H9 (cell line): ENCODE data around the gene UGT1A6. TPM values are rescaled to one million over a fixed set of nuclear protein-coding genes. Genes with fewer than 3 reads are reported as not detected.

ENCODE experiments used
- DNase-seq: peaks from one replicate; pipeline ENCODE4 v3.0.0-alpha.2; 2017
- H2AFZ ChIP-seq: one replicate; pipeline ENCODE4 v1.6.1; 2013; ENCODE audit warnings: mild to moderate bottlenecking, low read length, control low read depth, moderate library complexity
- H2AK5ac ChIP-seq: 2 replicates; pipeline ENCODE4 v1.6.1; 2013; ENCODE audit warnings: low read length, control low read depth, mixed read lengths; ENCODE audit not compliant: insufficient read length
- H2BK120ac ChIP-seq: one replicate; pipeline ENCODE4 v1.6.1; 2013; ENCODE audit warnings: low read depth, mild to moderate bottlenecking, low read length, control low read depth, inconsistent platforms; ENCODE audit not compliant: poor library complexity, severe bottlenecking
- H2BK12ac ChIP-seq: 2 replicates; pipeline ENCODE4 v1.6.1; 2013; ENCODE audit warnings: low read length, control low read depth, mixed read lengths, low read depth; ENCODE audit not compliant: insufficient read length
- H2BK15ac ChIP-seq: 2 replicates; pipeline ENCODE4 v1.6.1; 2013; ENCODE audit warnings: low read depth, low read length, control low read depth
- H2BK20ac ChIP-seq: one replicate; pipeline ENCODE4 v1.6.1; 2013; ENCODE audit warnings: low read depth, mild to moderate bottlenecking, low read length, control low read depth, inconsistent platforms; ENCODE audit not compliant: poor library complexity, severe bottlenecking
- H2BK5ac ChIP-seq: 2 replicates; pipeline ENCODE4 v1.6.1; 2013; ENCODE audit warnings: low read length, control low read depth, mixed read lengths; ENCODE audit not compliant: insufficient read length
- H3K14ac ChIP-seq: 2 replicates; pipeline ENCODE4 v1.6.1; 2013; ENCODE audit warnings: low read length, control low read depth; ENCODE audit not compliant: insufficient read depth
- H3K18ac ChIP-seq: 2 replicates; pipeline ENCODE4 v1.6.1; 2013; ENCODE audit warnings: low read depth, mild to moderate bottlenecking, mixed read lengths, low read length, control low read depth; ENCODE audit not compliant: insufficient read length
- H3K23ac ChIP-seq: 2 replicates; pipeline ENCODE4 v1.6.1; 2013; ENCODE audit warnings: low read length, control low read depth, mixed read lengths, low read depth; ENCODE audit not compliant: insufficient read length
- H3K23me2 ChIP-seq: 2 replicates; pipeline ENCODE4 v1.6.1; 2013; ENCODE audit warnings: low read depth, mild to moderate bottlenecking, mixed read lengths, low read length, control low read depth; ENCODE audit not compliant: insufficient read length, poor library complexity, severe bottlenecking
- H3K27ac ChIP-seq: 2 replicates; pipeline ENCODE4 v1.5.1; 2013; ENCODE audit warnings: low read length, control low read depth, mixed read lengths, low read depth; ENCODE audit not compliant: insufficient read length
- H3K27me3 ChIP-seq: 2 replicates; pipeline ENCODE4 v1.6.1; 2013; ENCODE audit warnings: low read length, control low read depth, inconsistent platforms; ENCODE audit not compliant: insufficient read depth
- H3K4ac ChIP-seq: 2 replicates; pipeline ENCODE4 v1.6.1; 2013; ENCODE audit warnings: low read depth, mild to moderate bottlenecking, control low read depth, inconsistent platforms, low read length, moderate library complexity
- H3K4me1 ChIP-seq: 2 replicates; pipeline ENCODE4 v1.6.1; 2013; ENCODE audit warnings: low read length, control low read depth, inconsistent platforms; ENCODE audit not compliant: insufficient read depth
- H3K4me2 ChIP-seq: 2 replicates; pipeline ENCODE4 v1.6.1; 2013; ENCODE audit warnings: low read length, control low read depth, mixed read lengths; ENCODE audit not compliant: insufficient read length, insufficient read depth
- H3K56ac ChIP-seq: 2 replicates; pipeline ENCODE4 v1.6.1; 2013; ENCODE audit warnings: low read depth, mild to moderate bottlenecking, mixed read lengths, low read length, control low read depth; ENCODE audit not compliant: insufficient read length
- H3K79me1 ChIP-seq: 2 replicates; pipeline ENCODE4 v1.6.1; 2013; ENCODE audit warnings: low read depth, mild to moderate bottlenecking, moderate library complexity, low read length, control low read depth, inconsistent platforms; ENCODE audit not compliant: insufficient read depth, poor library complexity, severe bottlenecking
- H3K79me2 ChIP-seq: 2 replicates; pipeline ENCODE4 v1.6.1; 2013; ENCODE audit warnings: low read length, control low read depth, inconsistent platforms; ENCODE audit not compliant: insufficient read depth
- H3K9ac ChIP-seq: 2 replicates; pipeline ENCODE4 v1.6.1; 2013; ENCODE audit warnings: low read length, control low read depth, mixed read lengths; ENCODE audit not compliant: insufficient read length; ENCODE audit errors: extremely low read depth
- H3K9me3 ChIP-seq: one replicate; pipeline ENCODE4 v1.6.1; 2013; ENCODE audit warnings: low read depth, low read length, inconsistent platforms; ENCODE audit not compliant: control insufficient read depth
- H3T11ph ChIP-seq: one replicate; pipeline ENCODE4 v1.6.1; 2013; ENCODE audit warnings: mild to moderate bottlenecking, low read length, control low read depth, inconsistent platforms
- H4K20me1 ChIP-seq: one replicate; pipeline ENCODE4 v1.6.1; 2013; ENCODE audit not compliant: control insufficient read depth, insufficient read length, insufficient read depth
- H4K5ac ChIP-seq: 2 replicates; pipeline ENCODE4 v1.6.1; 2013; ENCODE audit warnings: low read depth, mild to moderate bottlenecking, mixed read lengths, low read length, control low read depth; ENCODE audit not compliant: insufficient read length
- H4K8ac ChIP-seq: replicated peaks from 2 replicates; pipeline ENCODE4 v1.6.1; 2013; ENCODE audit warnings: low read length, control low read depth, mixed read lengths, low read depth; ENCODE audit not compliant: insufficient read length
- H4K91ac ChIP-seq: 2 replicates; pipeline ENCODE4 v1.6.1; 2013; ENCODE audit warnings: low read depth, mild to moderate bottlenecking, moderate library complexity, mixed read lengths, low read length, control low read depth; ENCODE audit not compliant: insufficient read length
- H3K27ac Mint-ChIP-seq, 3 experiments: 2 replicates in 2 of 3; 3 replicates in 1 of 3; pipeline ENCODE4 v1.8.0; 2020 to 2021; ENCODE audit warnings: mixed read lengths in 3 of 3, mild to moderate bottlenecking in 1 of 3, moderate library complexity in 1 of 3
- H3K27me3 Mint-ChIP-seq: 2 replicates; pipeline ENCODE4 v1.8.0; 2021; ENCODE audit warnings: low read depth, mild to moderate bottlenecking, moderate library complexity, mixed read lengths
- H3K36me3 Mint-ChIP-seq, 3 experiments: 2 replicates in 2 of 3; 3 replicates in 1 of 3; pipeline ENCODE4 v1.8.0; 2020 to 2021; ENCODE audit warnings: low read depth in 3 of 3, mixed read lengths in 3 of 3; ENCODE audit not compliant: insufficient read depth in 1 of 3
- H3K4me1 Mint-ChIP-seq, 2 experiments: 2 replicates each; pipeline ENCODE4 v1.8.0; 2020; ENCODE audit warnings: mixed read lengths in 2 of 2
- H3K4me3 Mint-ChIP-seq, 2 experiments: 2 replicates in 1 of 2; 3 replicates in 1 of 2; pipeline ENCODE4 v1.8.0; 2020 to 2021; ENCODE audit warnings: mild to moderate bottlenecking in 2 of 2, mixed read lengths in 2 of 2, moderate library complexity in 1 of 2
- H3K9me3 Mint-ChIP-seq, 2 experiments: 2 replicates in 1 of 2; 3 replicates in 1 of 2; pipeline ENCODE4 v1.8.0; 2020; ENCODE audit warnings: mild to moderate bottlenecking in 2 of 2, mixed read lengths in 2 of 2, moderate library complexity in 1 of 2
- WGBS: extraction: QIAGEN DNeasy Blood & Tissue Kit; methylation state at CpG from one replicate; pipeline ENCODE4 v1.1.7; 2013; ENCODE audit warnings: missing lambda C conversion rate, low lambda C conversion rate, mixed read lengths; ENCODE audit not compliant: insufficient read length; ENCODE audit errors: extremely low coverage; 5-methylcytosine and 5-hydroxymethylcytosine counted together
- total RNA-seq: library from RNA; stranded (reverse); gene quantifications from 2 replicates; pipeline ENCODE4 v1.2.1, GENCODE V29; 2021
- TF ChIP-seq, protein P1 (sequence below): fragments of 200-600 bp; sonication (generic); conservative IDR thresholded peaks from 3 replicates; pipeline ENCODE4 v1.8.0; 2021; ENCODE audit warnings: antibody characterized with exemption, mild to moderate bottlenecking

Gene UGT1A6
- total RNA-seq, 1 experiment from 2014 or later: not detected

- no peaks in the 10 kb centered on the region; a peak in 2 of 5 replicates for H3K9me3 Mint-ChIP-seq
- TF ChIP-seq, protein P1, sequence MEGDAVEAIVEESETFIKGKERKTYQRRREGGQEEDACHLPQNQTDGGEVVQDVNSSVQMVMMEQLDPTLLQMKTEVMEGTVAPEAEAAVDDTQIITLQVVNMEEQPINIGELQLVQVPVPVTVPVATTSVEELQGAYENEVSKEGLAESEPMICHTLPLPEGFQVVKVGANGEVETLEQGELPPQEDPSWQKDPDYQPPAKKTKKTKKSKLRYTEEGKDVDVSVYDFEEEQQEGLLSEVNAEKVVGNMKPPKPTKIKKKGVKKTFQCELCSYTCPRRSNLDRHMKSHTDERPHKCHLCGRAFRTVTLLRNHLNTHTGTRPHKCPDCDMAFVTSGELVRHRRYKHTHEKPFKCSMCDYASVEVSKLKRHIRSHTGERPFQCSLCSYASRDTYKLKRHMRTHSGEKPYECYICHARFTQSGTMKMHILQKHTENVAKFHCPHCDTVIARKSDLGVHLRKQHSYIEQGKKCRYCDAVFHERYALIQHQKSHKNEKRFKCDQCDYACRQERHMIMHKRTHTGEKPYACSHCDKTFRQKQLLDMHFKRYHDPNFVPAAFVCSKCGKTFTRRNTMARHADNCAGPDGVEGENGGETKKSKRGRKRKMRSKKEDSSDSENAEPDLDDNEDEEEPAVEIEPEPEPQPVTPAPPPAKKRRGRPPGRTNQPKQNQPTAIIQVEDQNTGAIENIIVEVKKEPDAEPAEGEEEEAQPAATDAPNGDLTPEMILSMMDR: no peak
- H3K4me1 ChIP-seq: peaks cover 3% of the 10 kb centered on the region; the same call in 1 of the 2 replicates
- DNase-seq: no peak
- H2AFZ ChIP-seq: no peak overlapping the region
- no peaks in the 10 kb centered on the region for H3K27me3 ChIP-seq
- H3K9me3 ChIP-seq: no peaks in the 10 kb centered on the region
- H3K23ac ChIP-seq: no peak overlapping the region
- H3K4ac ChIP-seq: no peak overlapping the region
- H3K23me2 ChIP-seq: no peaks in the 10 kb centered on the region
- H2BK120ac ChIP-seq: no peak overlapping the region
- H2BK20ac ChIP-seq: no peak overlapping the region
- H3K36me3 Mint-ChIP-seq: no peaks in the 10 kb centered on the region; a peak in 2 of 7 replicates
- H4K8ac ChIP-seq: no peak overlapping the region
- H2AK5ac ChIP-seq: no peak overlapping the region
- H4K91ac ChIP-seq: no peak overlapping the region
- no peaks in the 10 kb centered on the region; the same call in 1 of the 2 replicates for H3K27me3 Mint-ChIP-seq
- no peak overlapping the region for H3K56ac ChIP-seq
- no peak overlapping the region for H3K27ac ChIP-seq
- H3K18ac ChIP-seq: peak overlapping the region; percentile 53
- H3T11ph ChIP-seq: no peak overlapping the region
- no peak overlapping the region for H2BK15ac ChIP-seq
- peak overlapping the region; percentile 17 for H2BK12ac ChIP-seq
- no peak overlapping the region for H2BK5ac ChIP-seq
- peak overlapping the region in 1 of 3 experiments; percentile 54; a peak in 1 of 7 replicates for H3K27ac Mint-ChIP-seq
- no peak overlapping the region for H3K4me3 Mint-ChIP-seq
- H3K9ac ChIP-seq: no peak overlapping the region
- no peak overlapping the region for H3K14ac ChIP-seq
- no peaks in the 10 kb centered on the region for H3K79me1 ChIP-seq
- peaks cover 24 to 29% of the 10 kb centered on the region in 2 experiments for H3K4me1 Mint-ChIP-seq
- no peaks in the 10 kb centered on the region for H4K20me1 ChIP-seq
- no peak overlapping the region for H4K5ac ChIP-seq
- no peak overlapping the region for H3K4me2 ChIP-seq
- H3K79me2 ChIP-seq: no peaks in the 10 kb centered on the region
- no CpG with 5 or more reads among the region's 11 CpGs for WGBS
Observed at GRCh38 chr2:233691443-233692433, 952 bp upstream of the UGT1A6 start.
